GM12891 (cell line): ENCODE measurements around the gene ENOX1.

Source experiments
- POLR2A ChIP-seq: IDR thresholded peaks from 2 replicates; pipeline ENCODE4 v1.6.1; 2011; ENCODE audit warnings: low read depth, low read length, control low read depth
- POLR2AphosphoS5 ChIP-seq: IDR thresholded peaks from 2 replicates; pipeline ENCODE4 v1.6.1; 2011; ENCODE audit warnings: low read depth, low read length, control low read depth
- TAF1 ChIP-seq: IDR thresholded peaks from 2 replicates; pipeline ENCODE4 v1.6.1; 2011; ENCODE audit warnings: low read depth, low read length, control low read depth

GRCh38 chr13:43487461-43487860, 299.3 kb downstream of the ENOX1 start:
- TF ChIP-seq POLR2A (no peak), TAF1 (no peak), POLR2AphosphoS5 (no peak)
